HepG2 (cell line): ENCODE data around the gene PAFAH1B1. TPM values are rescaled to one million over a fixed set of nuclear protein-coding genes. Genes with fewer than 3 reads are reported as not detected.

Source experiments
- ARNT2 ChIP-seq: sonication (generic); formaldehyde crosslinking; IDR thresholded peaks from 2 replicates; pipeline ENCODE4 v1.8.0; 2022; ENCODE audit warnings: mild to moderate bottlenecking, low read depth, missing genetic modification reagents, moderate library complexity
- DNMT1 ChIP-seq: sonication (generic); formaldehyde crosslinking; IDR thresholded peaks from 2 replicates; pipeline ENCODE4 v1.5.1; 2020; ENCODE audit warnings: mild to moderate bottlenecking, missing genetic modification reagents
- ETV5 ChIP-seq: IDR thresholded peaks from 2 replicates; pipeline ENCODE4 v1.6.1; 2018; ENCODE audit warnings: missing biosample characterization, missing genetic modification reagents, inconsistent platforms, borderline replicate concordance
- FOXO1 ChIP-seq: sonication (generic); formaldehyde crosslinking; IDR thresholded peaks from 2 replicates; pipeline ENCODE4 v1.4.0; 2020; ENCODE audit warnings: missing genetic modification reagents
- HBP1 ChIP-seq: IDR thresholded peaks from 2 replicates; pipeline ENCODE4 v1.6.1; 2016; ENCODE audit warnings: low read depth, control low read depth
- HOXA5 ChIP-seq: sonication (generic); formaldehyde crosslinking; IDR thresholded peaks from 2 replicates; pipeline ENCODE4 v1.4.0; 2020; ENCODE audit warnings: missing genetic modification reagents
- IRF2 ChIP-seq: IDR thresholded peaks from 2 replicates; pipeline ENCODE4 v1.6.1; 2018; ENCODE audit warnings: missing genetic modification reagents, missing compliant biosample characterization
- KDM5B ChIP-seq: sonication (generic); formaldehyde crosslinking; IDR thresholded peaks from 2 replicates; pipeline ENCODE4 v1.4.0; 2020; ENCODE audit warnings: missing genetic modification reagents, mild to moderate bottlenecking, borderline replicate concordance
- KMT2B ChIP-seq: IDR thresholded peaks from 2 replicates; pipeline ENCODE4 v1.6.1; 2016; ENCODE audit warnings: missing genetic modification reagents, missing compliant biosample characterization
- MAX ChIP-seq: IDR thresholded peaks from 2 replicates; pipeline ENCODE4 v1.6.1; 2012; ENCODE audit warnings: inconsistent platforms
- MEF2D ChIP-seq: sonication (generic); formaldehyde crosslinking; IDR thresholded peaks from 2 replicates; pipeline ENCODE4 v1.5.1; 2020; ENCODE audit warnings: mild to moderate bottlenecking, missing genetic modification reagents
- MIER2 ChIP-seq: IDR thresholded peaks from 2 replicates; pipeline ENCODE4 v1.6.1; 2016; ENCODE audit warnings: missing biosample characterization, missing genetic modification reagents
- POGZ ChIP-seq: sonication (generic); formaldehyde crosslinking; IDR thresholded peaks from 2 replicates; pipeline ENCODE4 v1.4.0; 2020; ENCODE audit warnings: mild to moderate bottlenecking, missing genetic modification reagents
- TBX2 ChIP-seq: sonication (generic); formaldehyde crosslinking; IDR thresholded peaks from 2 replicates; pipeline ENCODE4 v1.5.0; 2020; ENCODE audit warnings: missing genetic modification reagents, mild to moderate bottlenecking, borderline replicate concordance
- THYN1 ChIP-seq: sonication (generic); formaldehyde crosslinking; IDR thresholded peaks from 2 replicates; pipeline ENCODE4 v1.8.1; 2023; ENCODE audit warnings: low read depth, mild to moderate bottlenecking, moderate library complexity, missing genetic modification reagents, borderline replicate concordance
- ZNF230 ChIP-seq: sonication (generic); formaldehyde crosslinking; IDR thresholded peaks from 2 replicates; pipeline ENCODE4 v1.4.0; 2020; ENCODE audit warnings: mild to moderate bottlenecking, missing genetic modification reagents
- ZNF335 ChIP-seq: sonication (generic); formaldehyde crosslinking; IDR thresholded peaks from 2 replicates; pipeline ENCODE4 v1.4.0; 2020; ENCODE audit warnings: missing genetic modification reagents
- ZNF552 ChIP-seq: sonication (generic); formaldehyde crosslinking; IDR thresholded peaks from 2 replicates; pipeline ENCODE4 v1.9.0; 2022; ENCODE audit warnings: missing genetic modification reagents, mild to moderate bottlenecking, borderline replicate concordance
- ZNF557 ChIP-seq: sonication (generic); formaldehyde crosslinking; IDR thresholded peaks from 2 replicates; pipeline ENCODE4 v1.4.0; 2020; ENCODE audit warnings: missing genetic modification reagents
- ZNF746 ChIP-seq: sonication (generic); formaldehyde crosslinking; IDR thresholded peaks from 2 replicates; pipeline ENCODE4 v1.8.0; 2022; ENCODE audit warnings: mild to moderate bottlenecking, missing genetic modification reagents
- ZNF761 ChIP-seq: sonication (generic); formaldehyde crosslinking; conservative IDR thresholded peaks from 2 replicates; pipeline ENCODE4 v1.4.0; 2020; ENCODE audit warnings: mild to moderate bottlenecking, missing genetic modification reagents
- ZNF782 ChIP-seq: sonication (generic); formaldehyde crosslinking; IDR thresholded peaks from 2 replicates; pipeline ENCODE4 v1.4.0; 2020; ENCODE audit warnings: missing genetic modification reagents, mild to moderate bottlenecking, borderline replicate concordance
- ZSCAN5A ChIP-seq: sonication (generic); formaldehyde crosslinking; IDR thresholded peaks from 2 replicates; pipeline ENCODE4 v1.8.0; 2022; ENCODE audit warnings: mild to moderate bottlenecking, missing genetic modification reagents, borderline replicate concordance
- polyA plus RNA-seq, 8 experiments: library from polyadenylated mRNA; depleted of rRNA in 3 of 8; stranded (reverse) in 7 of 8; unstranded in 1 of 8; fragments of >200 nt; fragmentation: Illumina TruSeq in 4 of 8; extraction: Trizol in 4 of 8; gene quantifications; 2 replicates each; pipeline versions ENCODE4 v1.2.1 to v1.2.3, GENCODE V29; 2011 to 2016; ENCODE audit warnings: low read depth in 4 of 8, missing spikeins in 1 of 8, mixed read lengths in 1 of 8; ENCODE audit not compliant: insufficient read depth in 1 of 8
- total RNA-seq, 5 experiments: library from RNA; depleted of rRNA; stranded (reverse); fragments of >200 nt; fragmentation: Illumina TruSeq; extraction: Trizol; gene quantifications; 2 replicates each; pipeline ENCODE4 v1.2.3, GENCODE V29; 2016; ENCODE audit warnings: low read depth in 1 of 5
- TF ChIP-seq, protein P1 (sequence below): sonication (generic); formaldehyde crosslinking; IDR thresholded peaks from 2 replicates; pipeline ENCODE4 v1.8.0; 2022; ENCODE audit warnings: missing genetic modification reagents, mild to moderate bottlenecking, borderline replicate concordance
- TF ChIP-seq, protein P2 (sequence below): sonication (generic); formaldehyde crosslinking; IDR thresholded peaks from 2 replicates; pipeline ENCODE4 v1.4.0; 2020; ENCODE audit warnings: mild to moderate bottlenecking, missing genetic modification reagents, borderline replicate concordance

The PAFAH1B1 gene
- total and polyA plus RNA-seq, 2 of the 13 experiments (the other 11 are each of a cell fraction or from before 2014, with no cell fraction given), result 46.0 to 64.9 TPM

- TF ChIP-seq POGZ (CRISPR knock-in tag) (peak; percentile 89), MEF2D (CRISPR knock-in tag) (0 out of 2 replicates have a peak, but pooled peaks have one; percentile 14), THYN1 (CRISPR knock-in tag) (0 out of 2 replicates have a peak, but pooled peaks have one; percentile 32), ZNF557 (no peak), TBX2 (CRISPR knock-in tag) (peak; percentile 52; the same call in 1 of the 2 replicates), HBP1 (CRISPR knock-in tag) (peak; percentile 85), ZNF335 (CRISPR knock-in tag) (no peak), IRF2 (CRISPR knock-in tag) (peak; percentile 76), ARNT2 (peak; percentile 78), DNMT1 (CRISPR knock-in tag) (peak; percentile 88), FOXO1 (CRISPR knock-in tag) (peak; percentile 64), KDM5B (CRISPR knock-in tag) (peak; percentile 67), ZSCAN5A (CRISPR knock-in tag) (0 out of 2 replicates have a peak, but pooled peaks have one; percentile 25), KMT2B (CRISPR knock-in tag) (peak; percentile 66), HOXA5 (CRISPR knock-in tag) (0 out of 2 replicates have a peak, but pooled peaks have one; percentile 39), ETV5 (CRISPR knock-in tag) (peak; percentile 23; the same call in 1 of the 2 replicates), ZNF782 (CRISPR knock-in tag) (peak; percentile 87; the same call in 1 of the 2 replicates), MAX (peak; percentile 97), ZNF746 (peak; percentile 19; the same call in 1 of the 2 replicates), ZNF552 (CRISPR knock-in tag) (no peak), ZNF230 (CRISPR knock-in tag) (peak; percentile 63; the same call in 1 of the 2 replicates), MIER2 (CRISPR knock-in tag) (peak; percentile 56; the same call in 1 of the 2 replicates), ZNF761 (CRISPR knock-in tag) (no peak)
- TF ChIP-seq, protein P1, sequence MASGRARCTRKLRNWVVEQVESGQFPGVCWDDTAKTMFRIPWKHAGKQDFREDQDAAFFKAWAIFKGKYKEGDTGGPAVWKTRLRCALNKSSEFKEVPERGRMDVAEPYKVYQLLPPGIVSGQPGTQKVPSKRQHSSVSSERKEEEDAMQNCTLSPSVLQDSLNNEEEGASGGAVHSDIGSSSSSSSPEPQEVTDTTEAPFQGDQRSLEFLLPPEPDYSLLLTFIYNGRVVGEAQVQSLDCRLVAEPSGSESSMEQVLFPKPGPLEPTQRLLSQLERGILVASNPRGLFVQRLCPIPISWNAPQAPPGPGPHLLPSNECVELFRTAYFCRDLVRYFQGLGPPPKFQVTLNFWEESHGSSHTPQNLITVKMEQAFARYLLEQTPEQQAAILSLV (CRISPR knock-in tag), result peak; percentile 78
- TF ChIP-seq, protein P2, sequence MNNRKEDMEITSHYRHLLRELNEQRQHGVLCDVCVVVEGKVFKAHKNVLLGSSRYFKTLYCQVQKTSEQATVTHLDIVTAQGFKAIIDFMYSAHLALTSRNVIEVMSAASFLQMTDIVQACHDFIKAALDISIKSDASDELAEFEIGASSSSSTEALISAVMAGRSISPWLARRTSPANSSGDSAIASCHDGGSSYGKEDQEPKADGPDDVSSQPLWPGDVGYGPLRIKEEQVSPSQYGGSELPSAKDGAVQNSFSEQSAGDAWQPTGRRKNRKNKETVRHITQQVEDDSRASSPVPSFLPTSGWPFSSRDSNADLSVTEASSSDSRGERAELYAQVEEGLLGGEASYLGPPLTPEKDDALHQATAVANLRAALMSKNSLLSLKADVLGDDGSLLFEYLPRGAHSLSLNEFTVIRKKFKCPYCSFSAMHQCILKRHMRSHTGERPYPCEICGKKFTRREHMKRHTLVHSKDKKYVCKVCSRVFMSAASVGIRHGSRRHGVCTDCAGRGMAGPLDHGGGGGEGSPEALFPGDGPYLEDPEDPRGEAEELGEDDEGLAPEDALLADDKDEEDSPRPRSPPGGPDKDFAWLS (CRISPR knock-in tag), result 0 out of 2 replicates have a peak, but pooled peaks have one; percentile 64
Measured at GRCh38 chr17:2711608-2712299, 118.3 kb downstream of the PAFAH1B1 start, which contains the start of gene CLUH (continued).
